Endothelial cell of umbilical vein (primary cell): ENCODE measurements around the gene TUT1. TPM values are rescaled to one million over a fixed set of nuclear protein-coding genes. Genes with fewer than 3 reads are reported as not detected.

Experiments
- BruUV-seq: library from RNA; stranded (reverse); fragments of 400-500 nt; replicated peaks from 2 replicates; lab custom pipeline; 2021; lab: Mats Ljungman, UMichigan
- CTCF ChIA-PET: fragments of 300-600, 350-600 bp; sonication (Branson Sonifier 250); formaldehyde crosslinking; loops from one replicate; lab custom pipeline; 2021; ENCODE audit warnings: antibody characterized with exemption, inconsistent platforms; lab: Charles Lee
- POLR2A ChIA-PET: fragments of 300-600, 350-600 bp; sonication (Branson Sonifier 250); formaldehyde crosslinking; loops from one replicate; lab custom pipeline; 2021; ENCODE audit warnings: antibody characterized with exemption, inconsistent platforms; lab: Charles Lee
- DNase-seq: peaks from one replicate; pipeline ENCODE4 v3.0.0-alpha.2; 2011; ENCODE audit warnings: low read depth, low spot score
- FAIRE-seq: peaks from 2 replicates; lab custom pipeline; 2011; peaks lifted over from hg19 to GRCh38; lab: Jason Lieb, UNC
- H2AFZ ChIP-seq: 2 replicates; pipeline ENCODE4 v1.6.0; 2012; ENCODE audit warnings: low read depth, low read length, control low read depth, inconsistent platforms
- H3K27ac ChIP-seq: 2 replicates; pipeline ENCODE4 v1.5.1; 2011; ENCODE audit warnings: low read depth, mild to moderate bottlenecking, control low read depth, low read length, moderate library complexity; ENCODE audit not compliant: insufficient read depth
- H3K27me3 ChIP-seq, 2 experiments: 2 replicates each; pipeline versions ENCODE4 v1.6.0 to v1.6.1; 2011; ENCODE audit warnings: low read length in 2 of 2, mixed read lengths in 1 of 2; ENCODE audit not compliant: control insufficient read depth in 2 of 2, insufficient read depth in 2 of 2
- H3K36me3 ChIP-seq, 2 experiments: 2 replicates in 1 of 2; 3 replicates in 1 of 2; pipeline ENCODE4 v1.5.1; 2011; ENCODE audit warnings: low read length in 2 of 2, mild to moderate bottlenecking in 1 of 2, moderate library complexity in 1 of 2; ENCODE audit not compliant: control insufficient read depth in 2 of 2, insufficient read depth in 2 of 2; ENCODE audit errors: extremely low read depth in 1 of 2
- H3K4me1 ChIP-seq: 3 replicates; pipeline ENCODE4 v1.5.1; 2011; ENCODE audit warnings: mild to moderate bottlenecking, low read length; ENCODE audit not compliant: control insufficient read depth, insufficient read depth; ENCODE audit errors: extremely low read depth
- H3K4me2 ChIP-seq: 2 replicates; pipeline ENCODE4 v1.6.1; 2011; ENCODE audit warnings: low read length, control low read depth, mixed read lengths; ENCODE audit not compliant: insufficient read depth
- H3K4me3 ChIP-seq, 3 experiments: fragments of 200-600 bp in 1 of 3; sonication (generic), shearing (Covaris generic) in 1 of 3; replicated peaks in 1 of 3; 2 replicates each; pipeline ENCODE4 v1.5.1; 2011 to 2016; ENCODE audit warnings: control low read depth in 3 of 3, low read length in 3 of 3, mild to moderate bottlenecking in 2 of 3, inconsistent platforms in 1 of 3, low read depth in 1 of 3, moderate library complexity in 1 of 3; ENCODE audit not compliant: insufficient read depth in 1 of 3
- H3K79me2 ChIP-seq: 2 replicates; pipeline ENCODE4 v1.6.0; 2012; ENCODE audit warnings: low read length, inconsistent platforms; ENCODE audit not compliant: control insufficient read depth, insufficient read depth
- H3K9ac ChIP-seq: replicated peaks from 2 replicates; pipeline ENCODE3; 2011; ENCODE audit warnings: low read length, control low read depth; ENCODE audit not compliant: insufficient read depth; ENCODE audit errors: extremely low read depth
- H3K9me1 ChIP-seq: replicated peaks from 3 replicates; pipeline ENCODE4 v1.6.0; 2011; ENCODE audit warnings: mild to moderate bottlenecking, low read length; ENCODE audit not compliant: control insufficient read depth, insufficient read depth; ENCODE audit errors: extremely low read depth
- H3K9me3 ChIP-seq: replicated peaks from 2 replicates; pipeline ENCODE4 v1.5.1; 2012; ENCODE audit warnings: low read length, inconsistent platforms; ENCODE audit not compliant: control insufficient read depth, insufficient read depth
- H4K20me1 ChIP-seq: replicated peaks from 2 replicates; pipeline ENCODE3; 2011; ENCODE audit warnings: mild to moderate bottlenecking, low read length; ENCODE audit not compliant: control insufficient read depth, insufficient read depth; ENCODE audit errors: extremely low read depth
- EZH2 ChIP-seq: IDR thresholded peaks from 2 replicates; pipeline ENCODE4 v1.6.1; 2012; ENCODE audit warnings: borderline replicate concordance, low read depth, mild to moderate bottlenecking, moderate library complexity, low read length, inconsistent platforms; ENCODE audit not compliant: severe bottlenecking
- FOS ChIP-seq: IDR thresholded peaks from 2 replicates; pipeline ENCODE4 v1.6.1; 2011; ENCODE audit warnings: mild to moderate bottlenecking, low read length, moderate library complexity, borderline replicate concordance; ENCODE audit not compliant: insufficient read depth
- GATA2 ChIP-seq: IDR thresholded peaks from 2 replicates; pipeline ENCODE4 v1.7.0; 2011; ENCODE audit warnings: low read depth, mild to moderate bottlenecking, moderate library complexity, mixed read lengths, low read length; ENCODE audit not compliant: insufficient read length, insufficient read depth
- JUN ChIP-seq: IDR thresholded peaks from 2 replicates; pipeline ENCODE4 v1.6.1; 2011; ENCODE audit warnings: borderline replicate concordance, low read depth; ENCODE audit not compliant: insufficient read length, insufficient read depth
- MAX ChIP-seq: IDR thresholded peaks from 2 replicates; pipeline ENCODE4 v1.6.1; 2011; ENCODE audit not compliant: insufficient read depth, insufficient read length
- MYC ChIP-seq: IDR thresholded peaks from one replicate; pipeline ENCODE4 v1.6.1; 2011; ENCODE audit warnings: mild to moderate bottlenecking, low read depth, low read length
- POLR2A ChIP-seq: IDR thresholded peaks from 2 replicates; pipeline ENCODE4 v1.6.1; 2012; ENCODE audit warnings: low read depth, mild to moderate bottlenecking, control low read depth, low read length
- dilution Hi-C: fragments of 300-500 bp; cut with MboI; formaldehyde crosslinking; loops from one replicate; pipeline ENCODE4 v1.15.0; 2019; ENCODE audit warnings: low sequenced_read_pairs; ENCODE audit not compliant: extremely low pct_ligation_motif_present
- intact Hi-C: fragments of 100-400 bp; cut with micrococcal nuclease; formaldehyde crosslinking; loops from one replicate; pipeline ENCODE4 v1.10.0; 2022
- polyA plus RNA-seq, 4 experiments: library from polyadenylated mRNA; depleted of rRNA in 3 of 4; stranded (reverse) in 3 of 4; unstranded in 1 of 4; fragments of >200 nt; gene quantifications; 2 replicates each; pipeline versions ENCODE4 v1.2.1 to v1.2.3, GENCODE V29; 2011 to 2012; ENCODE audit warnings: missing spikeins in 1 of 4
- total RNA-seq: library from RNA; stranded (reverse); gene quantifications from 2 replicates; pipeline ENCODE4 v1.2.3, GENCODE V29; 2021
- TF ChIP-seq, protein P1 (sequence below), 2 donors: IDR thresholded peaks; 1 replicate in 1 of 2; 2 replicates in 1 of 2; pipeline ENCODE4 v1.5.1; 2011; ENCODE audit warnings: low read length in 2 of 2, mild to moderate bottlenecking in 2 of 2, moderate library complexity in 2 of 2, control low read depth in 1 of 2, inconsistent platforms in 1 of 2, low read depth in 1 of 2; ENCODE audit not compliant: insufficient read depth in 1 of 2; ENCODE audit errors: extremely low read depth in 1 of 2

The TUT1 gene
- total and polyA plus RNA-seq, 2 donors (not counting 3 experiments of a cell fraction or from before 2014, with no cell fraction given) = 12.7 to 16.9 TPM

- CTCF ChIA-PET = interaction anchor here (1.0 to 4.2 kb wide), 3 partner anchors 11 to 148 kb away, joined by 3 to 26 read pairs (median 3); no protein-coding TSS in a partner anchor
- H3K79me2 ChIP-seq = peaks cover 78% of the 10 kb centered on the region
- H3K27me3 ChIP-seq = no peaks in the 10 kb centered on the region
- POLR2A ChIA-PET = interaction anchor here (5.7 kb wide), 1 partner anchor 20 kb away, joined by 75 read pairs; the partner anchor contains the start of gene TUT1
- intact Hi-C loops (no loop called here), dilution Hi-C loops (no loop called here)
- H3K4me3 ChIP-seq = peak overlapping the region; percentile 51 to 85 (median 70)
- peaks cover 21 to 24% of the 10 kb centered on the region in 2 experiments for H3K36me3 ChIP-seq
- H3K4me2 ChIP-seq = peak overlapping the region; percentile 92
- H3K4me1 ChIP-seq = peaks cover 51% of the 10 kb centered on the region
- H3K27ac ChIP-seq = no peak overlapping the region
- no TSS peak for BruUV-seq
- no peak for TF ChIP-seq EZH2
- no peak for TF ChIP-seq FOS
- no peak for TF ChIP-seq MAX
- no peak for TF ChIP-seq POLR2A
- TF ChIP-seq JUN = no peak
- no peak for TF ChIP-seq MYC
- TF ChIP-seq, protein P1, sequence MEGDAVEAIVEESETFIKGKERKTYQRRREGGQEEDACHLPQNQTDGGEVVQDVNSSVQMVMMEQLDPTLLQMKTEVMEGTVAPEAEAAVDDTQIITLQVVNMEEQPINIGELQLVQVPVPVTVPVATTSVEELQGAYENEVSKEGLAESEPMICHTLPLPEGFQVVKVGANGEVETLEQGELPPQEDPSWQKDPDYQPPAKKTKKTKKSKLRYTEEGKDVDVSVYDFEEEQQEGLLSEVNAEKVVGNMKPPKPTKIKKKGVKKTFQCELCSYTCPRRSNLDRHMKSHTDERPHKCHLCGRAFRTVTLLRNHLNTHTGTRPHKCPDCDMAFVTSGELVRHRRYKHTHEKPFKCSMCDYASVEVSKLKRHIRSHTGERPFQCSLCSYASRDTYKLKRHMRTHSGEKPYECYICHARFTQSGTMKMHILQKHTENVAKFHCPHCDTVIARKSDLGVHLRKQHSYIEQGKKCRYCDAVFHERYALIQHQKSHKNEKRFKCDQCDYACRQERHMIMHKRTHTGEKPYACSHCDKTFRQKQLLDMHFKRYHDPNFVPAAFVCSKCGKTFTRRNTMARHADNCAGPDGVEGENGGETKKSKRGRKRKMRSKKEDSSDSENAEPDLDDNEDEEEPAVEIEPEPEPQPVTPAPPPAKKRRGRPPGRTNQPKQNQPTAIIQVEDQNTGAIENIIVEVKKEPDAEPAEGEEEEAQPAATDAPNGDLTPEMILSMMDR (IDR thresholded peaks at IDR 0.05; ENCODE audit: extremely low read depth in 1 of 2, insufficient read depth in 1 of 2, low read depth in 1 of 2, low read length in 2 of 2) = no peak
- TF ChIP-seq GATA2 = no peak
- H3K9ac ChIP-seq = peak overlapping the region; percentile 95
- H3K9me1 ChIP-seq = no peaks in the 10 kb centered on the region
- peak; percentile 64 for FAIRE-seq
- no peaks in the 10 kb centered on the region for H3K9me3 ChIP-seq
- no peak overlapping the region for H2AFZ ChIP-seq
- no peaks in the 10 kb centered on the region for H4K20me1 ChIP-seq
- no peak for DNase-seq
Measured at GRCh38 chr11:62572431-62572830, 18.9 kb downstream of the TUT1 start.
